Measurements from ENCODE around the gene CCDC40. TPM values are rescaled to one million over a fixed set of nuclear protein-coding genes. Genes with fewer than 3 reads are reported as not detected.

The CCDC40 gene
- total RNA-seq, 1 experiment from 2014 or later: 16.3 TPM

GRCh38 chr17:80119271-80119791, 82.9 kb downstream of the CCDC40 start:
- H3K4me3 Mint-ChIP-seq: no peak overlapping the region
- H3K9me3 Mint-ChIP-seq: peaks cover 7% of the 10 kb centered on the region; the same call in 1 of the 2 replicates
- POLR2A ChIA-PET: interaction anchor here (0.8 kb wide), 1 partner anchor 9 kb away, joined by 3 read pairs; no protein-coding TSS in a partner anchor
- H3K36me3 Mint-ChIP-seq: peaks cover 14% of the 10 kb centered on the region
- H3K27me3 Mint-ChIP-seq (ENCODE audit: low read depth): no peaks in the 10 kb centered on the region; the same call in 1 of the 2 replicates
- H3K4me1 Mint-ChIP-seq: peaks cover 8% of the 10 kb centered on the region
- no peak for DNase-seq (ENCODE audit: low spot score)
- no peak for ATAC-seq
- TF ChIP-seq, protein P1, sequence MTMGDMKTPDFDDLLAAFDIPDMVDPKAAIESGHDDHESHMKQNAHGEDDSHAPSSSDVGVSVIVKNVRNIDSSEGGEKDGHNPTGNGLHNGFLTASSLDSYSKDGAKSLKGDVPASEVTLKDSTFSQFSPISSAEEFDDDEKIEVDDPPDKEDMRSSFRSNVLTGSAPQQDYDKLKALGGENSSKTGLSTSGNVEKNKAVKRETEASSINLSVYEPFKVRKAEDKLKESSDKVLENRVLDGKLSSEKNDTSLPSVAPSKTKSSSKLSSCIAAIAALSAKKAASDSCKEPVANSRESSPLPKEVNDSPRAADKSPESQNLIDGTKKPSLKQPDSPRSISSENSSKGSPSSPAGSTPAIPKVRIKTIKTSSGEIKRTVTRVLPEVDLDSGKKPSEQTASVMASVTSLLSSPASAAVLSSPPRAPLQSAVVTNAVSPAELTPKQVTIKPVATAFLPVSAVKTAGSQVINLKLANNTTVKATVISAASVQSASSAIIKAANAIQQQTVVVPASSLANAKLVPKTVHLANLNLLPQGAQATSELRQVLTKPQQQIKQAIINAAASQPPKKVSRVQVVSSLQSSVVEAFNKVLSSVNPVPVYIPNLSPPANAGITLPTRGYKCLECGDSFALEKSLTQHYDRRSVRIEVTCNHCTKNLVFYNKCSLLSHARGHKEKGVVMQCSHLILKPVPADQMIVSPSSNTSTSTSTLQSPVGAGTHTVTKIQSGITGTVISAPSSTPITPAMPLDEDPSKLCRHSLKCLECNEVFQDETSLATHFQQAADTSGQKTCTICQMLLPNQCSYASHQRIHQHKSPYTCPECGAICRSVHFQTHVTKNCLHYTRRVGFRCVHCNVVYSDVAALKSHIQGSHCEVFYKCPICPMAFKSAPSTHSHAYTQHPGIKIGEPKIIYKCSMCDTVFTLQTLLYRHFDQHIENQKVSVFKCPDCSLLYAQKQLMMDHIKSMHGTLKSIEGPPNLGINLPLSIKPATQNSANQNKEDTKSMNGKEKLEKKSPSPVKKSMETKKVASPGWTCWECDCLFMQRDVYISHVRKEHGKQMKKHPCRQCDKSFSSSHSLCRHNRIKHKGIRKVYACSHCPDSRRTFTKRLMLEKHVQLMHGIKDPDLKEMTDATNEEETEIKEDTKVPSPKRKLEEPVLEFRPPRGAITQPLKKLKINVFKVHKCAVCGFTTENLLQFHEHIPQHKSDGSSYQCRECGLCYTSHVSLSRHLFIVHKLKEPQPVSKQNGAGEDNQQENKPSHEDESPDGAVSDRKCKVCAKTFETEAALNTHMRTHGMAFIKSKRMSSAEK (CRISPR knock-in tag; IDR thresholded peaks at IDR 0.05; ENCODE audit: borderline replicate concordance): no peak
- TF ChIP-seq, protein P2, sequence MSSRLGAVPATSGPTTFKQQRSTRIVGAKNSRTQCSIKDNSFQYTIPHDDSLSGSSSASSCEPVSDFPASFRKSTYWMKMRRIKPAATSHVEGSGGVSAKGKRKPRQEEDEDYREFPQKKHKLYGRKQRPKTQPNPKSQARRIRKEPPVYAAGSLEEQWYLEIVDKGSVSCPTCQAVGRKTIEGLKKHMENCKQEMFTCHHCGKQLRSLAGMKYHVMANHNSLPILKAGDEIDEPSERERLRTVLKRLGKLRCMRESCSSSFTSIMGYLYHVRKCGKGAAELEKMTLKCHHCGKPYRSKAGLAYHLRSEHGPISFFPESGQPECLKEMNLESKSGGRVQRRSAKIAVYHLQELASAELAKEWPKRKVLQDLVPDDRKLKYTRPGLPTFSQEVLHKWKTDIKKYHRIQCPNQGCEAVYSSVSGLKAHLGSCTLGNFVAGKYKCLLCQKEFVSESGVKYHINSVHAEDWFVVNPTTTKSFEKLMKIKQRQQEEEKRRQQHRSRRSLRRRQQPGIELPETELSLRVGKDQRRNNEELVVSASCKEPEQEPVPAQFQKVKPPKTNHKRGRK (CRISPR knock-in tag; IDR thresholded peaks at IDR 0.05; ENCODE audit: borderline replicate concordance): no peak
- TF ChIP-seq EMX1 (CRISPR knock-in tag; IDR thresholded peaks at IDR 0.05): no peak
- no peak for TF ChIP-seq NFYB (CRISPR knock-in tag; conservative IDR thresholded peaks at IDR 0.05; ENCODE audit: low read depth)
- no peak for TF ChIP-seq TCF7 (CRISPR knock-in tag; IDR thresholded peaks at IDR 0.05; ENCODE audit: low read depth)
- no peak for TF ChIP-seq GRHL2 (CRISPR knock-in tag; IDR thresholded peaks at IDR 0.05; ENCODE audit: insufficient replicate concordance, severe bottlenecking)
- no peak for TF ChIP-seq GTF2I (CRISPR knock-in tag; conservative IDR thresholded peaks at IDR 0.05)
- no peak for TF ChIP-seq AFF4 (CRISPR knock-in tag; IDR thresholded peaks at IDR 0.05; ENCODE audit: borderline replicate concordance)
- TF ChIP-seq RELA (CRISPR knock-in tag; IDR thresholded peaks at IDR 0.05; ENCODE audit: borderline replicate concordance): no peak
- no peak for TF ChIP-seq ZNF396 (CRISPR knock-in tag; IDR thresholded peaks at IDR 0.05; ENCODE audit: borderline replicate concordance)
- no peak overlapping the region for H3K27ac Mint-ChIP-seq
- CTCF ChIA-PET: interaction anchor here (1.0 to 3.2 kb wide), 3 partner anchors 18 to 114 kb away, joined by 3 to 13 read pairs (median 4); partner anchors contain the start of gene GAA

GRCh38 chr17:80119839-80120238, 83.4 kb downstream of the CCDC40 start:
- peaks cover 11% of the 10 kb centered on the region for H3K36me3 Mint-ChIP-seq
- no peak overlapping the region for H3K4me3 Mint-ChIP-seq
- ChIA-PET POLR2A (interaction anchor here (0.8 kb wide), 1 partner anchor 9 kb away, joined by 3 read pairs; no protein-coding TSS in a partner anchor), CTCF (interaction anchor here (1.0 to 3.2 kb wide), 3 partner anchors 18 to 115 kb away, joined by 3 to 13 read pairs (median 4); partner anchors contain the start of gene GAA)
- DNase-seq (ENCODE audit: low spot score) (no peak), ATAC-seq (no peak)
- peaks cover 7% of the 10 kb centered on the region; the same call in 1 of the 2 replicates for H3K9me3 Mint-ChIP-seq
- H3K4me1 Mint-ChIP-seq: peaks cover 13% of the 10 kb centered on the region
- no peak overlapping the region for H3K27ac Mint-ChIP-seq
- TF ChIP-seq, protein P2 (CRISPR knock-in tag; IDR thresholded peaks at IDR 0.05; ENCODE audit: borderline replicate concordance): no peak
- TF ChIP-seq EMX1 (CRISPR knock-in tag; IDR thresholded peaks at IDR 0.05): no peak
- no peaks in the 10 kb centered on the region; the same call in 1 of the 2 replicates for H3K27me3 Mint-ChIP-seq (ENCODE audit: low read depth)

Data from WTC11 (cell line).